ENCODE data around the gene TCP11L1. TPM values are rescaled to one million over a fixed set of nuclear protein-coding genes. Genes with fewer than 3 reads are reported as not detected.
A peak's percentile ranks its signal among the peaks of the same experiment; 100 is the strongest.

Gene TCP11L1
- total and polyA plus RNA-seq, 2 of the 8 experiments (the other 6 are each of a cell fraction or from before 2014, with no cell fraction given), result 10.9 to 23.1 TPM

GRCh38 chr11:33015621-33016551, 23.5 kb upstream of the TCP11L1 start, which contains the start of gene DEPDC7 (continued):
- TF ChIP-seq TEAD4 (IDR thresholded peaks at IDR 0.05; ENCODE audit: low read depth, low read length) (no peak), GTF2F1 (IDR thresholded peaks at IDR 0.05; ENCODE audit: borderline replicate concordance, low read depth, low read length) (no peak), TBP (IDR thresholded peaks at IDR 0.05; ENCODE audit: low read depth, low read length) (peak; percentile 51; the same call in 1 of the 2 replicates), ASH2L (IDR thresholded peaks at IDR 0.05; ENCODE audit: low read length) (peak; percentile 33), KDM5A (IDR thresholded peaks at IDR 0.05; ENCODE audit: low read length) (no peak), SP1 (IDR thresholded peaks at IDR 0.05; ENCODE audit: low read depth, low read length) (peak; percentile 19; the same call in 1 of the 2 replicates), CBX5 (IDR thresholded peaks at IDR 0.05; ENCODE audit: low read depth, low read length) (no peak), POLR2A (IDR thresholded peaks at IDR 0.05; ENCODE audit: control extremely low read depth in 1 of 2, low read depth in 2 of 2, low read length in 2 of 2) (peak; percentile 48 to 64), CBX8 (IDR thresholded peaks at IDR 0.05; ENCODE audit: borderline replicate concordance, low read depth, low read length) (no peak), TAF7 (optimal IDR thresholded peaks at IDR 0.05; ENCODE audit: borderline replicate concordance, low read depth, low read length) (no peak), EZH2 (IDR thresholded peaks at IDR 0.05; ENCODE audit: low read depth, low read length, severe bottlenecking) (no peak), USF2 (IDR thresholded peaks at IDR 0.05; ENCODE audit: low read length) (peak; percentile 92), SAP30 (IDR thresholded peaks at IDR 0.05; ENCODE audit: insufficient read depth, insufficient replicate concordance, low read length) (peak; percentile 32), POU5F1 (IDR thresholded peaks at IDR 0.05; ENCODE audit: low read depth, low read length) (no peak), YY1 (IDR thresholded peaks at IDR 0.05; ENCODE audit: low read depth, low read length) (0 out of 2 replicates have a peak, but pooled peaks have one; percentile 24), RNF2 (IDR thresholded peaks at IDR 0.05; ENCODE audit: borderline replicate concordance, low read depth, low read length, missing control alignments, poor library complexity, severe bottlenecking) (peak; percentile 27), CHD2 (IDR thresholded peaks at IDR 0.05; ENCODE audit: low read length) (no peak), ZNF274 (IDR thresholded peaks at IDR 0.05; ENCODE audit: borderline replicate concordance, extremely low read depth, low read length) (no peak)
- TF ChIP-seq, protein P1, sequence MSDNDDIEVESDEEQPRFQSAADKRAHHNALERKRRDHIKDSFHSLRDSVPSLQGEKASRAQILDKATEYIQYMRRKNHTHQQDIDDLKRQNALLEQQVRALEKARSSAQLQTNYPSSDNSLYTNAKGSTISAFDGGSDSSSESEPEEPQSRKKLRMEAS (IDR thresholded peaks at IDR 0.05), result peak; percentile 92
- TF ChIP-seq, protein P2, sequence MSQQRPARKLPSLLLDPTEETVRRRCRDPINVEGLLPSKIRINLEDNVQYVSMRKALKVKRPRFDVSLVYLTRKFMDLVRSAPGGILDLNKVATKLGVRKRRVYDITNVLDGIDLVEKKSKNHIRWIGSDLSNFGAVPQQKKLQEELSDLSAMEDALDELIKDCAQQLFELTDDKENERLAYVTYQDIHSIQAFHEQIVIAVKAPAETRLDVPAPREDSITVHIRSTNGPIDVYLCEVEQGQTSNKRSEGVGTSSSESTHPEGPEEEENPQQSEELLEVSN (IDR thresholded peaks at IDR 0.05), result peak; percentile 92
- TF ChIP-seq, protein P3, sequence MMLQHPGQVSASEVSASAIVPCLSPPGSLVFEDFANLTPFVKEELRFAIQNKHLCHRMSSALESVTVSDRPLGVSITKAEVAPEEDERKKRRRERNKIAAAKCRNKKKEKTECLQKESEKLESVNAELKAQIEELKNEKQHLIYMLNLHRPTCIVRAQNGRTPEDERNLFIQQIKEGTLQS (IDR thresholded peaks at IDR 0.05; ENCODE audit: insufficient read depth, low read depth, low read length), result peak; percentile 74; the same call in 1 of the 2 replicates
